ENCODE data around the gene LHFPL2. TPM values are rescaled to one million over a fixed set of nuclear protein-coding genes. Genes with fewer than 3 reads are reported as not detected.
"Not testable (repeated sequence)": the region's sequence is repeated elsewhere in the genome, so short reads cannot be mapped to it uniquely, and the experiment has no call there.

LHFPL2 gene
- total RNA-seq, 1 experiment from 2014 or later = 11.7 TPM

DNA sequence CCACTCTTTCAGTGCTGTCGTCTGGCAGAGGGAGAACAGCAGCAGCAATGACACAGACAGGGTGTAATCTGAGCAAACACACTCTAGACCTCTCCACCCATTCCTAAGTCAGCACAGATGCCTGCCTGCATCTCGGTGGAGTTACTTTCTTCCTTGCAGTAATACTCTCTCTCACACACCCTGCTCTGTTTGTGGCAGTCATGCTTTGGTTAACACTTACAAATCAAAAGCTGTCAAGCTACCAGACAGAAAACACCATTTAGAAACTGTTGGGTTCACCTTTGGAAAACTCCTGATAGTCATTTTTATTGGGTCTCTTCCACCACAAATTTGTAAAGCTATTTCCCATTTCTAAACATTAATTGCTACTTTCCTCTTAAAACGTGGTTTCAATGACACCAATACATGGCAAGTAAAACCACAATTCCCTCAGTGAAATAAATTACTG, 27.3 kb downstream of the LHFPL2 start:
- DNase-seq (ENCODE audit: low spot score) = no peak

DNA sequence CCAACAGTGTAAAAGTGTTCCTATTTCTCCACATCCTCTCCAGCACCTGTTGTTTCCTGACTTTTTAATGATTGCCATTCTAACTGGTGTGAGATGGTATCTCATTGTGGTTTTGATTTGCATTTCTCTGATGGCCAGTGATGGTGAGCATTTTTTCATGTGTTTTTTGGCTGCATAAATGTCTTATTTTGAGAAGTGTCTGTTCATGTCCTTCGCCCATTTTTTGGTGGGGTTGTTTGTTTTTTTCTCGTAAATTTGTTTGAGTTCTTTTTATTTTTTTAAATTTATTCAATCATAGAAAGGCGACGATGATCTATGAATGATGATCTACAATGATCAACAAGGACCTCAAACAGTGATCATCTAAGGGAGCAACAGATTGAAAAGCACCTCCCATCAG, 28.5 kb downstream of the LHFPL2 start:
- not testable (repeated sequence) for DNase-seq (ENCODE audit: low spot score)

DNA sequence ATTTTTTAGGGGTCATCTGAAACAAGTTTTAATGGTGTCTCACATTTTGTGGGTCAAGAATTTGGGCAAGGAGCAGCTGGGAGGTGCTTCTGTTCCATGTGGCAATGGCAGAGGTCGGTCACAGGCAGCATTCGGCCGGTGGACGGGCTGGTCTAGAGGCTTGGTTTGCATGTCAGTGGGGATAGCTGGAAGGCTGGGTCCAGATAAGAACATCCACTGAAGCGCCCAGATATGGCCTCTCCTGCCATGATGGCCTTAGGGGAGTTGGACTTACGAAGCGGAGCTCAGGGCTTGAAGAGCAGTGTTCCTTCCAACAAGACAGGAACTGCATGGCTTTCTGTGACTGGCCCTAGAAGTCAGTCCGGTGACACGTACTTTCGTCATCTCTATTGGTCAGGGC, 30.3 kb downstream of the LHFPL2 start:
- DNase-seq (ENCODE audit: low spot score) = no peak

GRCh38 chr5:78615697-78616096, 32.9 kb downstream of the LHFPL2 start:
- no peak for DNase-seq (ENCODE audit: low spot score)

- DNase-seq (ENCODE audit: low spot score) = no peak
These were observed 33.8 kb downstream of the LHFPL2 start for GRCh38 chr5:78614816-78615215.

- no peak for DNase-seq (ENCODE audit: low spot score)
These were observed 34.8 kb downstream of the LHFPL2 start for GRCh38 chr5:78613756-78614155.

GRCh38 chr5:78613151-78613533, 35.4 kb downstream of the LHFPL2 start:
- DNase-seq (ENCODE audit: low spot score) = no peak

DNA sequence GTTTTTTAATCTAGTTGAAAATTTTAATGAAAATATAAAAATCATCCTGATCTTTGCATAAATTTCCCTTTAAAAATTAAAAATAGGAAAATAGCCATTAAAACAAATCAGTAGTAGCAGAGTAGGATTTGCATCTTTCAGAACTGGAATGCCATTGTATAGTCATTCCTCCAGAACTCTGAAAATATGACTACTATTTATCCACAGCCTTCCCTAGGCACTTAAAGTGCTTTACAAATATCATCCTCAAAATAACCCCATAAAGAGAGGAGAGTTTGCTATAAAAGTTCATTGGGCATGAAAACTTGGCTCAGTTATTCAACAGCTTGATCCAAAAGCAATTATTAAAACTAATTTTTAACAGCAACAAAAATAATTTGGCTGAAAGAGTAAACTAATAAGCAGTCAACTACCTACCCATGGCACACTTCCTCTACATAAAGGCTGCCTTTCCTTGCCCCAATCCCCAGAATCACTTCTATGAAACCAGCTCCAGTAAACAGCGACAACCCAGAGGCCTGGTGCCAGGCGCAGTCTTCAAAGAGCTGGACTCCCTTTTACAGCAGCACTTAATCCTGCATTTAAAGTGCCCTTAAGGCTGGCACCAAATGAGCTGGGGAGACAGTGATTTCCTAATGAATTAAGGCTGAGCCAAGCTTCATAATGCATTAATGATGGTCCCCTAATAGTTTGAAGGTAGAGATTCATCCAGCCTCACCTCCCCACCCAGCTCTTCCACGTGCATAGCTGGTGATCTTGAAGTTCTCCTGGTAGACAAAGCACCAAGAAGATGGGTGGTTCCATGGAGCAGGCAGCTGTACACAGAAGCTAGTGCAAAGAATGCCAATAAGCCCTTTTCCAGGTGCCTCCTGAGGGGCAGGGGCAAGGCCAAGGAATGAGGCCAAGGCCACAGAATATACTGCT, 36.1 kb downstream of the LHFPL2 start:
- no peak for DNase-seq (ENCODE audit: low spot score)

GRCh38 chr5:78611126-78611605, 37.4 kb downstream of the LHFPL2 start:
- no peak for DNase-seq (ENCODE audit: low spot score)

DNA sequence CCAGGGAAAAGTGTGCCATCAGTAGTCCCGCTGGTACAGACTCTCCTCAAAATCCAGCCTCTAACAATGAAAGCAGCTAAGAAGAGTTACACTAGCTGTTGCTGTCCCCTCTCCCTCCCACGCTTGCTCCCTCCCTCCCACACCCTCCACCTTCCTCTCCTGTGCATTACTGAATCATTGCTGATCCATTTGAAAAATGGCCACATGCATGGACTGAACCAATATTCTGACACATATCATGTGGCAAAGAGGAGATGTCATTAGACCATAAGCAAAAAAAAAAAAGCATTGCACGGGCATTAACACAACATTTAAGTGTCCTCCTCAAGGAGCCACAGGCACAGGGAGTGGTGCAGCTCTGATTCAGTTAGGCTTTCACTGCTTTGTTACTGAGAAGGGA, 37.9 kb downstream of the LHFPL2 start:
- DNase-seq (ENCODE audit: low spot score) = no peak

DNA sequence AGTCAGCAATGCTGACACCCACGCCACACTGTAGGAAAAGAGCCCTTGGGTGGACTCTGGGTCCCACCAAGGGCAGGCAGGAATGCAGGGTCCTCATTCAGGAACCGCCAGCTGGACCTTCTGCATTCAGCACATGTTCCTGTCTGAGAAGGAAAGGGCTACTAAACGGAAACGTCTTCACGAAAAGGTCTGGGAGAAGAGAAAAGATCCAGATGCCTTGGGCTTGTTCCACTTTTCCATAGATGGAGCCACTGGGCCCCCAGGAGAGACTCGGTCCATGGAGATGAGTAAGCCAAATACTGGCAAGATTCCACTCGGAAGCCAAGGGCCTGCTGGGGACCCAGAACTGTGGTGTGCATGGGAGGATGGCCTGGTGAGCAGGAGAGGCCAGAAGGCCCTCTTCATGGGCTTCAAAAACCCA, 38.4 kb downstream of the LHFPL2 start:
- no peak for DNase-seq (ENCODE audit: low spot score)

DNA sequence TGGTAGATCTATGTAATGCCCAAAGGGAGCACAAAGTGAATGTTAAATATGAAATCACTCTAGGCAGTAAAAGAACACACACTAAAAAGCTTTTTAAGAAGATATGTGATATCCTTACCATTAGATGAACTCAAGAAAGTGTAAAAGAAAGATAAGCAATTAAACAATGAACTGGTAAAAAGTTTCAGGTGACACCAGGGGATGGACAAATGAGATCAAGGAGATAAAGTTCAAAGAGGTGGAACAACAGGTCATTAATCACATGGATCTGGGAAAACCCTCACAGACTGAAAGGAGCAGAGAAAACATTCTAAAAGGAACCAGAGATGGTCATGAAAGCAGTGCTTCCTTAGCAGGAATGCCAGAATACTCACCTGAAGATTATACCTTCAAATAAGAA, 40.7 kb downstream of the LHFPL2 start:
- DNase-seq (ENCODE audit: low spot score) = no peak

DNA sequence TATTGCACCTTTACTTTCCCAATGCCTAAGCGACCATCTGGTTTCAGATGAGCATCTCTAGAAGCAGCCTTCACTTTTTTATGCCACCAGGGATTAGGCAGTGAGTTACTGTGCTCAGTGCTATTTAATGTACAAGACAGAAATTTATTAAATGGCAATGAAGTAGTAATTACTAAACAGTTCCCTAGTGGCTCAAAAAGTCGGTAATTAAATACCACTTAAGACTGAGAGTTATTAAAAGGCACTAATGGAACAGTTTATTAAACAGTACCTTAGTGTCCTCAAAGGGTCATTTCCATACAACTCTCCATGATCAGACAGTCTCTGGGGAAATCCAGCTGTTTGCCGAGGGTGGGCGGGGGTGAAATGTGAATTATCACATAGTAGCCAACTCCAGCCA, 42.3 kb downstream of the LHFPL2 start:
- DNase-seq (ENCODE audit: low spot score) = no peak

GRCh38 chr5:78605611-78606010, 43.0 kb downstream of the LHFPL2 start:
- DNase-seq (ENCODE audit: low spot score) = no peak

- no peak for DNase-seq (ENCODE audit: low spot score)
These were observed 43.8 kb downstream of the LHFPL2 start for GRCh38 chr5:78604689-78605285.

DNA sequence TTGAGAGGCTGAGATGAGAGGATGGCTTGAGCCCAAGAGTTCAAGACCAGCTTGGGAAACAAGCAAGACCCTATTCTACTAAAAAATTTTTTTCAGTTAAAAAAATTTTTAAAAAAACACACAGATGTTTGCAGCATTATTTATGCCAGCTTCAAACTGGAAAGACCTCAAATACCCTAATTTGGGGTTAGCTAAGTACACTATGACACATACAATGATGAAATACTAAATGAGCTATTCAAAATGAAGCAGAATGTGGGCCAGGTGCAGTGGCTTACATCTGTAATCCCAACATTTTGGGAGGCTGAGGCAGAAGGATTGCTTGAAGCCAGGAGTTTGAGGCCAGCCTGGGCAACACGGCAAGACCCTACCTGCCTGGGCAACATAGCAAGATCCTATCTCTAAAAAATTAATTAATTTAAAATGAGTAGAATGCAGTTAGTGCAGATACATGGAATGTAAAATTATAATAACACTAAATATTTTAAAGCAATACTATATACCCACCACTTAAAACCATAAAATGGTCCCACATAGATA, 44.9 kb downstream of the LHFPL2 start:
- no peak for DNase-seq (ENCODE audit: low spot score)

- DNase-seq (ENCODE audit: low spot score) = no peak
These were observed 46.2 kb downstream of the LHFPL2 start for GRCh38 chr5:78602400-78602799.

DNA sequence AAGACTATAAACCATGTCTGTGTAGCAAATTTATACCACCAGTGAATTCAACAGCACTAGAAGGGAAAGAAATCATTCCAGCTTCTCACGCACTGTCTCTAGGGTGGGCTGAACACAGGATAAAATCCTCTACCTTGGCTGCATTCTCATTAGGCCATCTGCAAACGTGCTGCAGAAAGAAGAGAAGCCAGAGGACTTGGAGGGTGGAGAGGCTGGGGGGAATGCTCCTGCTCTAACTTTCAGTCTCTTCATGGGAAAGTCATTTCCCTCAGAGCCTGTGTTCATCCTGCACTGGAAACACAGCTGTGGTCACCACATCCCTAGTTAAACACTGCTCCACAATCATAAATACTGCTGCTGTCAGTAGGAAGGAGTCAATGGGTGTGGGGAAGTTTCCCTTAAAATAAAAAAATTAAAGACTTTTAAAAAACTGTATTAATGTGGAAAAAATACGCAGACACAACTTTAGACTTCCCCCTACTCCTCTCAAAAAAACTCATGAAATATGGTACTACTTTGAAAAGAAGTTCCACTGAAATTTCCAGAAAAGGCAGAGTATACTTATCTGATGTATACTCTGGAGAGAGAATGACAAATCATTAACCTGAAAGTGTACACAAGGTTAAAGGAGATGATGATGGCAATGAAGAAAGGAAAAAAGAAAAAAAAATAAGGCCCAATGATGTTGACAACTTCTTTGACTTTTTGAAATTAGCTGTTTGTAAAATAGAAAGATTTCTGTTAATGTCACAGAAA, 46.8 kb downstream of the LHFPL2 start:
- DNase-seq (ENCODE audit: low spot score) = peak; percentile 62

DNA sequence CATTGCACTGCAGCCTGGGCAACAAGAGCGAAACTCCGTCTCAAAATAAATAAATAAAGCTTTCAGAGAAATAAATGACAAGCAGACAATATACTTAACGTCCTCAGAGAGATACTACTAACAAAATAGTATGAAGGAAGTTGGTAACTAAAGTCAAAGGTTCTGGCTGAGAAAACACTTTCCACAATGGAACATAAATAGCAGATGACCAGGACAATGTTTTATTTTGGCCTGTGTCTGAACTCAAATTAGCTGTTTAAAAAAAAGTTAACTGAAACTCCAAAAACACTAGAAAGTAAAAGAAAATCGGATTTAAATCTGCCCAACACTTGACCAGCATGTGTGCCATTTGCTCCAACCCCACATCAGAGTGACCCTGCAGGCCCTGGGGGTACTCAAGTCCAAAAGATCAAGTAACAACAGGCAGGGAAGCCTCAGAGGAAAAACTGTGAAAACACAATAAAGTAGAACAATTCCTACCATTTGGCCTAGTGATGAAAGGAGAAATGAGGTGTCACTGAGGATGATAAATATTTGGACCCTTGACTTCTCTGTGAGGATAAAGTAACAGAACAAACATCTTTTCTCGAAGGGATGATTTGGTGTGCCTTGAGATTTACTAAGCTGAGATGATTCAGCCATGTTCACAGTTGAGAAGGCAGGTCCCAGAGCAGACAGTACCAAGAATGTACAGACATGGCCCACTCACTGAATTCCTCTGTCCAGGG, 47.7 kb downstream of the LHFPL2 start:
- DNase-seq (ENCODE audit: low spot score) = no peak

DNA sequence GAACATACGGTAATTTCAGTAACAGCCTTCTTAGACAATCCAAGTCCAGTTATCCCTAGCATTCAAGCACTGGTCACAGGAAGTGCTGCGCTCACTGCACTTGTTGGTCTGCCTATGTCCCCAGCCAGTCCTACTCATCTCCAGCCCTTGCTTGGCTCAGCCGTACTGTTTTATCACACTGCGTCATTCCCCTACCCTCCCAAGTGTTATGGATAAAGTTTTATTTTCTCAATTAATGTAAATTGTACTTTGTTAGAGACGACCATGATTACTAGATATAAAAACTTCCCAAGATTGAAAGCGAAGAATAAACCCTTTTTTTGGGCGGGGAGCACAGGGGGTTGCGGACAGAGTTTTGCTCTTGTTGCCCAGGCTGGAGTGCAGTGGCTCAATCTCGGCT, 49.6 kb downstream of the LHFPL2 start:
- no peak for DNase-seq (ENCODE audit: low spot score)

GRCh38 chr5:78597974-78598371, 50.6 kb downstream of the LHFPL2 start:
- DNase-seq (ENCODE audit: low spot score) = no peak

All from HT-29 (cell line).